ENCODE results near the gene TLR6.
A peak's percentile ranks its signal among the peaks of the same experiment; 100 is the strongest.

Gene TLR6

GRCh38 chr4:38891051-38891983, 34.7 kb upstream of the TLR6 start:
- peaks cover 0 to 35% (median 3%) of the 10 kb centered on the region in 4 donors for H3K4me1 ChIP-seq
- H3K36me3 ChIP-seq = peaks cover 24 to 36% (median 27%) of the 10 kb centered on the region in 3 donors
- no peaks in the 10 kb centered on the region for H3K9me3 ChIP-seq
- no peaks in the 10 kb centered on the region for H3K27me3 ChIP-seq
- intact Hi-C loops (cut with DNase I; ENCODE audit: low total_unique reads) = no loop called here
- no peak overlapping the region for H3K4me3 ChIP-seq
- H3K27ac ChIP-seq = peak overlapping the region in 1 of 2 donors; percentile 17
- no peak for TF ChIP-seq CTCF (IDR thresholded peaks at IDR 0.05)
- DNase-seq = no peak

DNA sequence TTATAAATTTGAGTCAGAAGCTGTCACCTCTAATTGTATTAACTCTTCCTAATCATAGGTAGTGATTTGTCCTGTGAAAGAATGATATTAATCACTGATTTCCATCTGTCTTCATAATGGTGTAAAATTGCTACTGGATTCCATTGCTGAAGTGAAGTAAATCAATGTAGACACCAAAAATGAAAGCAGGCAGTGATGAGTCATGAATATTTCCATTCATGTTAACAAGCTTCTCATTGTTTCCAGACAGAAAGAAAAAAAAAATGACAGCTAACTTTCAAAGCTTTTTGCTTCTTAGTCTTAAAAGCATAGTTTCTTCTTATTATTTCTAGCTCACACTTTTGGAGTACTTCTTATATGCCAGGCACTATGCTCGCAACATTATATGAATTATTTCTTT, 32.5 kb upstream of the TLR6 start:
- Histone ChIP-seq H3K27ac (peak overlapping the region in 1 of 2 donors; percentile 17), H3K36me3 (peaks cover 15 to 23% (median 21%) of the 10 kb centered on the region in 3 donors), H3K9me3 (no peaks in the 10 kb centered on the region), H3K4me1 (peaks cover 0 to 33% (median 3%) of the 10 kb centered on the region in 4 donors), H3K27me3 (no peaks in the 10 kb centered on the region), H3K4me3 (no peak overlapping the region)
- TF ChIP-seq CTCF (IDR thresholded peaks at IDR 0.05) = no peak
- no peak for DNase-seq
- intact Hi-C loops (cut with DNase I; ENCODE audit: low total_unique reads) = no loop called here

DNA sequence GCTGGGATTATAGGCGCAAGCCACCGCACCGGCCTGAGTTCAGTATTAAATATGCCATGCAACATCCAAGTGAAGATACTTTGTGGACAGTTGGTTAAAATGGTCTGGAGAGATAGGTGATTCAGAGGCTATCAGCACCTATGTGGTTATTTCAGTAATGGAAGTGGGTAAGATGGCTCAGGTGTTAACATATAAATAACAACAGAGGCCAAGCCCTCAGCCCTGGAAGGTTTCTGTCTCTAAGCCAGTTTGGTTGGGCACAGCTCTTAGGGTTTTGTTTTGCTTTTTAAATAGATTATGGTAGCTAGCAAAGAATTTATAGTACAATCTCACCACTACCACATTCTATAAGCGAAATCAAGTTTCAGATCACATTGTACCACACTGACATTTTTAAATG, 27.6 kb upstream of the TLR6 start:
- no peak overlapping the region for H3K4me3 ChIP-seq
- H3K9me3 ChIP-seq = no peaks in the 10 kb centered on the region
- peaks cover 0 to 48% (median 15%) of the 10 kb centered on the region in 3 donors for H3K36me3 ChIP-seq
- H3K4me1 ChIP-seq = peaks cover 0 to 13% (median 0%) of the 10 kb centered on the region in 4 donors
- no peak overlapping the region for H3K27ac ChIP-seq
- no peak for TF ChIP-seq CTCF (IDR thresholded peaks at IDR 0.05)
- H3K27me3 ChIP-seq = no peaks in the 10 kb centered on the region
- intact Hi-C loops (cut with DNase I; ENCODE audit: low total_unique reads) = no loop called here
- DNase-seq = no peak

DNA sequence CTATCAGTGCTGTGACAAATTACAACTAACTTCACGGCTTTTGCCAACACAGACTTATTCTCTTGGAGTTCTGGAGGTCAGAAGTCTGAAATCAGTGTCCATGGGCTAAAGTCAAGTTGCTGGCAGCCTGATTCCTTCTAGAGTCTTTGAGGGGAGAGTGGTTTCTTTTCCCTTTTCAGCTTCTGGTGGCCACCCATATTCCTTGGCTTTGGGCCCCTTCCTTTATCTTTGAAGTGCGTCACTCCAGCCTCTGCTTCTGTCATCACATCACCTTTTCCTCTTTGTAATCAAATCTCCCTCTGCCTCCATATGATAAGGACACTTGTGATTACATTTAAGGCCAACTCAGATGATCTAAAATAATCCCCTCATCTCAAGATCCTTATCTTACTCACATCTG, 20.0 kb upstream of the TLR6 start:
- no peak for DNase-seq
- no peaks in the 10 kb centered on the region for H3K27me3 ChIP-seq
- TF ChIP-seq CTCF (IDR thresholded peaks at IDR 0.05) = no peak
- intact Hi-C loops (cut with DNase I; ENCODE audit: low total_unique reads) = no loop called here
- H3K36me3 ChIP-seq = peaks cover 0 to 37% (median 33%) of the 10 kb centered on the region in 3 donors
- H3K4me1 ChIP-seq = peaks cover 0 to 25% (median 9%) of the 10 kb centered on the region in 4 donors
- no peak overlapping the region for H3K27ac ChIP-seq
- H3K9me3 ChIP-seq = no peaks in the 10 kb centered on the region
- no peak overlapping the region for H3K4me3 ChIP-seq

- H3K4me3 ChIP-seq = no peak overlapping the region
- TF ChIP-seq CTCF (IDR thresholded peaks at IDR 0.05) = no peak
- H3K27ac ChIP-seq = no peak overlapping the region
- no peaks in the 10 kb centered on the region for H3K9me3 ChIP-seq
- no peaks in the 10 kb centered on the region for H3K27me3 ChIP-seq
- DNase-seq = no peak
- H3K4me1 ChIP-seq = peaks cover 0 to 51% (median 32%) of the 10 kb centered on the region in 4 donors
- peaks cover 0 to 16% (median 7%) of the 10 kb centered on the region in 3 donors for H3K36me3 ChIP-seq
- intact Hi-C loops (cut with DNase I; ENCODE audit: low total_unique reads) = no loop called here
These were observed 16.8 kb upstream of the TLR6 start for GRCh38 chr4:38873290-38873944.
